HG03460 (cell line): Measurements from ENCODE around the gene XYLT2.
"Not testable (repeated sequence)": the region's sequence is repeated elsewhere in the genome, so short reads cannot be mapped to it uniquely, and the experiment has no call there.

Source experiments
- ATAC-seq: cut with Tn5 transposase; IDR thresholded peaks from one replicate; pipeline ENCODE4 v1.9.1; 2021; ENCODE audit not compliant: unreplicated experiment

Gene XYLT2

DNA sequence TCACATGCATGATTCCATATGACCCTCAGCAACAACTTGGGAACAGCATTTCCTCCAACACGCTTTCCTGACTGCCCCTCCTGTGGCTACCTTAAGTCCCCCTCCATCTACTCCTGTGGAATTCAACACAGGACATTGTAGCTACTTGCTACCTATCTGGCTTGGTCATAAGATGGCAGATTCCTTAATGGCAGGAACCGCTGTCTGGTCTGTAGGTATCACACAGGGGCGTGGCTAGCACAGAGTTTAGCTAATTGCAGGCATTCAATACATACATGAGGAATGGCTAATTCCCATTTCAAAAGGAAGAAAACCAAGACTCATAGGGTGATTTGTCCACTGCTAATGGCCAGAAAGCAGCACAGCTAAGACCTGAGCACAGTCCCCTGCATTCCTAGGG is 42.8 kb downstream of the XYLT2 start:
- no peak for ATAC-seq

- no peak for ATAC-seq
These were observed 43.6 kb downstream of the XYLT2 start for GRCh38 chr17:50389534-50389933.

GRCh38 chr17:50392621-50393020 is 46.7 kb downstream of the XYLT2 start:
- ATAC-seq: no peak

- no peak for ATAC-seq
These were observed 47.8 kb downstream of the XYLT2 start for GRCh38 chr17:50393700-50394099.

- ATAC-seq: no peak
These were observed 48.8 kb downstream of the XYLT2 start for GRCh38 chr17:50394711-50395110.

- no peak for ATAC-seq
These were observed 50.6 kb downstream of the XYLT2 start for GRCh38 chr17:50396261-50397110.

- ATAC-seq: peak; percentile 96
These were observed 51.4 kb downstream of the XYLT2 start, which contains the start of gene LRRC59 for GRCh38 chr17:50397111-50397918. Gene LRRC59 (minus strand): TSS chr17:50397523. CDS start chr17:50397317, 206 bp downstream.

- ATAC-seq: no peak
These were observed 52.0 kb downstream of the XYLT2 start for GRCh38 chr17:50397919-50398285.

DNA sequence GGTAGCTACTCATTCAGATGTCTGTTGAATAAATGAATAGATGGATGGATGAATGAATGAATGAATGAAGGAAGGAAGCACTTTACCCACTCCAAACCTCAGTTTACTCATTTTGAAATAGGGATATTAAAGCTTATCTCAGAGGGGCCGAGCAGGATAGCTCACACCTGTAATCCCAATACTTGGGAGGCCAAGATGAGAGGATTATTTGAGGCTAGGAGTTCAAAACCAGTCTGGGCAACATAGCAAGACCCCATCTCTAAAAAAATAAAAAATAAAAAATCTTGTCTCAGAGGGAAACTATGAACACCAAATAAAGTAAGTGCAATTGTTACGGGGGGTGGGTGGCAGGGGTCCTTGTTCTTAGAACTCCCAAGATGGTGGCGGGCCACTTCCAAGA is 52.7 kb downstream of the XYLT2 start:
- ATAC-seq: not testable (repeated sequence)

- not testable (repeated sequence) for ATAC-seq
These were observed 53.7 kb downstream of the XYLT2 start for GRCh38 chr17:50399591-50399990.

GRCh38 chr17:50405351-50405750 is 59.4 kb downstream of the XYLT2 start:
- not testable (repeated sequence) for ATAC-seq

- no peak for ATAC-seq
These were observed 60.7 kb downstream of the XYLT2 start for GRCh38 chr17:50406578-50406977.

- ATAC-seq: no peak
These were observed 62.0 kb downstream of the XYLT2 start for GRCh38 chr17:50407921-50408320.
